NCI-H748 treated with DMSO at 0.1 percent for 48 hours (cell line): ENCODE measurements around the gene DPP6.

Experiments used
- DNase-seq: peaks from one replicate; lab custom pipeline; 2025; lab: John Stamatoyannopoulos, UW

The DPP6 gene

DNA sequence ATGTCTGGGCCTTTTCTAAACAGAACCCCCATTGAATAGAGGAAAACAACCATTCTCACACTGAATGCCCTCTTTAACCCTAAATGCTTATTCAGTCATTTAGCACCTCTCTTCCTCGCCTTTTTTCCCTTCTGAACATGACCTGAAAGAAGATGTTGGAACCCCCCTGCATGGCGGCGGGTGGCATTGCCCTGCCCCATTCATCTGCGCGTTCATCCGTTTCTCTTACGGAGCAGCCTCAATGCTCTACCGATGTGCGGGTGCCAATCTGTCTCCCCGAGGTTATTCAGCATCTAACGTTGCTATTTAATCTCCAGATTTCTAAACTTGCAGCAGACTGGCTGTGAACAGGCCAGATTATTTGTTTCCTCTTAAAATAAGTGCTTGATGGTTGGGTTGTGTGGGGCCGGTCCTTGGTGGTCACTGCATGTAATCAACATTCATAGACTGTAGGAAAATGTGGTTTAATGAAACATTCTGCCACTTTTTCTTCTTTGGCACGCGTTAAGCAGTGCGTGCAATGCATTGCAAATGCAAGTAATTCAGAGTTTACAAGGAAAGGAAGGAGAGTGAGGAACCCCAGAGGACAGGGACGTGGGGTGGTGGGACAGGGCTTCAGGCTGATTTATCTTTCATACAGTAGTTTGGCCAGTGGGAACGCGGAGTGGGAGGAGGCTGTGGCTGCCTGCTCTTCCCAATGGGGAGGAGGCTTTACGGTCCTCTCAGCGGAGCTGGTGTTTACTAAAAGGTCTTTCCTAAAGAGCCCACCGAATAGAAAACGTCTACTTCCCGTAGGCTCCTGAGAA is 286.7 kb downstream of the DPP6 start:
- DNase-seq = no peak

DNA sequence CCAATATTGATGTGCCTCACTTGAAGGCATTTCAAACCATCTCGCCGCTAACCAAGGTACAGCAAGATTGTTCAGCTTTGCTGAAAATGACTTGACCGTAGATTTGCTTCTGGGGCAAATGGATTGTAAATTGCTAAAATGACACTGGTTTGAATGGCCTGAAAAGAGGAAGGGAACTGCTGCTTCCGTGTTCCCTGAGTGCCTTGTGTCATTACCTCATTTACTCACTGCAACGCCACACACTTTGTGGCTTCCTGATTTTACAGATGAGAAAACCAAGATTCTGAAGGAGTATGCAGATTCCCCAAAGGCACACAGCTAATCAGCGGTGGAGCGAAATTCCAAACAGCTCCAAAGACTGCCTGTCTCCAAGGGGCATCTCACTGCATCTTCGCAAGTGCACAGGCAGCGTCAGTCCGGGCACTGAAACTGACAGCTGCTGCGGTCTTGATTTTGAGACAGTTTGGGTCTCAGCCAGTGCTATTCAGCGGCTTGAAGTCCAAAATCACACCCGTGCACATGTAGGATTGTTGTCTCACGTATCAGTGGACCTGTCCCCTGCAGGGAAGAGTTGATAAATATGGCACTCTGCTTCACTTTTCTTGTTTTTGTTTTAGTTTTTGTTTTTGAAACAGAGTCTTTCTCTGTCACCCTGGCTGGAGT is 290.9 kb downstream of the DPP6 start:
- DNase-seq = no peak

DNA sequence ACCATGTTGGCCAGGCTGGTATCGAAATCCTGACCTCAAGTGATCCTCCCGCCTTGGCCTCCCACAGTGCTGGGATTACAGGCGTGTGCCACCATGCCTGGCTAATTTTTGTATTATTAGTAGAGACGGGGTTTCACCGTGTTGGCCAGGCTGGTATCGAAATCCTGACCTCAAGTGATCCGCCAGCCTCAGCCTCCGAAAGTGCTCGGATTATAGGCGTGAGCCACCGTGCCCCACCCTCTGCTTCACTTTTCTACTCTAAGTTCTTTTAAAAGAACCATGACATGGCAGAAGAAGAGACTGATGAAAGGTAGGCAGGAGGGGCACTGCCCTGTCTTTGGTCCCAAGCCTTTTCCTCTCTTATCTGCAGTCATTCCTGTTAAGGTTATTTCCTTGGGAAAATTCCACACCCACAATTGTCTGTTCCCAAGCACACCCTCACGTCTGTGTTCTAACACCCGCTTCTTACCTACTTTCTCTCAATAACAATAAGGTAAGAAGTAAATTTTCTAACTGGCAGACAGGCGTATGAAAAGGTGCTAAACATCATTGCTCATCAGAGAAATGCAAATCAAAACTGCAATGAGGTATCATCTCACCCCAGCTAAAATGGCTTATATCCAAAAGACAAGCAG is 291.7 kb downstream of the DPP6 start:
- no peak for DNase-seq

DNA sequence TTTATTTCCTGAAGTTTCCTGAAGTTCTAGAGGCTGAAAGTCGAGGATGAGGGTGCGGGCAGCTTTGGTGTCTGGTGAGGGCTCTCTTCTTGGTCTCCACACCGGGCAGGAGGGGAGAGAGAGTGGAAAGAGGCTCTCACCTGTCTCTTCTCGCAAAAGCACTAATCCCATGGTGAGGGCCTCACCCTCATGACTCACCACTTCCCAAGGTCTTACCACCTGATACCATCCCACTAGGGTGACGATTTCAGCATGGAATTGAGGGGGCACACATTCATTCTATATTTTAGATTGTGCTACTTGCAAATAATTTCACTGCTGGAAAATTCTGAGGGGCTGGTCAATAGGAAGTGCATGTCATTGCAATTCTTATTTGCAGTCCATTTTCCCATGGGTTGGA is 292.9 kb downstream of the DPP6 start:
- no peak for DNase-seq

DNA sequence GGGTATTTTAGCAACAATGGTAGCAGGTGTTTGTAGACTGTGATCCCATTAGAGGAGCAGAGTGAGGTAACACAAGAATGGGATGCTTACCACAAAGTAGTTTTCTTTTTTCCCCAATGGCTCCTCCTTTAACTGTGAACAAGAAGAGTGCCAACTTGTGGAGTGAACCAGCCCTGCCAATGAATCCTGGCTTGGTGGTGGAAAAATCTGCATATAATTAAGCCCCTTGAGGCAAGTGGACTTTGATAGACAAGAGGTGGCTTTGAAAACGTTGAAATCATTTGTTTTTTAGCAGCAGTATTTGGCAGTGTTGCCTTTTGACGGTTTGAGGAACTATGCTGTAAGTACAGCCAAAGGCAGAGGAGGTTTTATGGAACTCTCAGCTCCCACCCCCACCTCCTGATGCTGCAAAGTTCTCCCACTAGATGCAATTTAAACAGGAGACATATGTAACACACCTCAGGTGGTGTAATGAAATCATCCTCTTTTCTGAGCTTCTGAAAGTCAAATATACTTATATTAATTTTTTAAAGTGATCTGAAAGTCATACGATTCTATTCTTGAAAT is 295.6 kb downstream of the DPP6 start:
- no peak for DNase-seq

DNA sequence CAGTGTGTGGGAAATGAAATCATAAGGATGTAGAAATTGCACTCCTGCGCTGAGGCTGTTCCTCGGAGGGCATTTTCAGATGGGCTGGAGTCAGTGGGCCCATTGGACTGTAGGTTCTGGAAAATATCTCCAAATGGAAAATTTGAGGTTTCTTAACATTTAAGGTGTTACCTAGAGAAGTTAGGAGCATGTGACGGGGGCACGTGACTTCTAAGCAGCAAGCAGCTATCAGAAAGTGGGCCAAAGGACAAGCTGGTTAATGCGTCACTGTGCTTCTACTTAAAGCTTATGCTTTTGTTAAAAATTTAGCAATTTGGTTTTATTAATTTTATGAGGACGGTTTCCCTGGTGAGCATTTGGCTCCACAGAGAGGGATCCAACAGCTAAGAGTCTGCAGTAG is 298.7 kb downstream of the DPP6 start:
- no peak for DNase-seq

DNA sequence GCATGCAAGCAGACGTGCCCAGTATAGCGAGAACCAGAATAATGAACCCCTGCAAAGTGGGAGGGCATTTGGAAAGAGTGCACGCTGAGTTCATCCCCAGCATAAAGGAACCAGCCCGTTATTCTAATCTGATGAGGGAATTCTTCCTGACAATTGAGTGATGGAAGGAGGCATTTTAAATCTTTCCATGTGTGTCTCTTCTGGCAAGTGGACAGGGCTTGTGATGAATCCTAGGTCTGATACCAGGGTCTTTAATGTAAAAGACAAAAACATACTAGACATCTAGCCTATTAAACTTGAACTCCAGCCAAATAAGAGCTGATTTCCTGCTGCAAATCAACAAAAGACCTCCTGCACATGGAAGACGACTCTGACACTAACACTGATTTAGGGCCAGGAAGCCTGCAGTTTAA is 301.2 kb downstream of the DPP6 start:
- DNase-seq = no peak

DNA sequence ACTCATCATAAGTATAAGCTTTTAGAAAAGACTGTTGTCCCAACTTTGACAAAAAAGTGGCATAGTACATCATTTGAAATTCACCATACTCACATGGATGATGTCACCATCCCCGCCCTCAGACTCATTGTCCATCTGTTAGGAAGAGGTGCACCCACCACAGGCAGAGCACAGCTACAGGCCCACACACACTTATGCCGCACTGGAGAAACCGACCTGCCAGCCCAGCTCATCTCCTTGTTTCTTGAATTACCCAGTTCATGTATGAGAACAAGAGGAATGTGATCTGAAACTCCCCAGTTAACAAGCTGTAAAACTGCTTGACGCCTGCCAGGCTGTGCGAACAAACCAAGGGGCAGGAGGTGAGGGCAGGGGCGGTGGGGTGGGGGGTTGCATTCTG is 312.0 kb downstream of the DPP6 start:
- no peak for DNase-seq

DNA sequence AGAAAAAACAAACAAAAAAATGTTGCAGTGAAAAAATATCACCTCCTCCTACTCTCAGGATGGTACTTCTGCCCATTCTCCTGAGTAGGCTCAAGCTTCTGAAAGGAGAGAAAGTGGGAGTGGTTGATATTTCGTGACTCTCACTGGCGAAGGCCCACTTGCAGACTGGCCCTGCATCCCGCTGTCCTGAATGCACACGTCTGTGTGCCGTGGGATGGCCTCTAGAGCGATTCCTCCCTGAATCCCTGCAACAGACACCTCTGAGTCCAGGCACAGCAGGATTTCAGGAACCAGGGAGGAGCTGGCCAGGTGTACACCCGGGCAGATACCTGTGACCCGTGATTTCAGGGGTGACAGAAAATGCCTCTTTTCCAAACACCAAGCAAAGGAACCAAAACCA is 319.2 kb downstream of the DPP6 start:
- DNase-seq = no peak

DNA sequence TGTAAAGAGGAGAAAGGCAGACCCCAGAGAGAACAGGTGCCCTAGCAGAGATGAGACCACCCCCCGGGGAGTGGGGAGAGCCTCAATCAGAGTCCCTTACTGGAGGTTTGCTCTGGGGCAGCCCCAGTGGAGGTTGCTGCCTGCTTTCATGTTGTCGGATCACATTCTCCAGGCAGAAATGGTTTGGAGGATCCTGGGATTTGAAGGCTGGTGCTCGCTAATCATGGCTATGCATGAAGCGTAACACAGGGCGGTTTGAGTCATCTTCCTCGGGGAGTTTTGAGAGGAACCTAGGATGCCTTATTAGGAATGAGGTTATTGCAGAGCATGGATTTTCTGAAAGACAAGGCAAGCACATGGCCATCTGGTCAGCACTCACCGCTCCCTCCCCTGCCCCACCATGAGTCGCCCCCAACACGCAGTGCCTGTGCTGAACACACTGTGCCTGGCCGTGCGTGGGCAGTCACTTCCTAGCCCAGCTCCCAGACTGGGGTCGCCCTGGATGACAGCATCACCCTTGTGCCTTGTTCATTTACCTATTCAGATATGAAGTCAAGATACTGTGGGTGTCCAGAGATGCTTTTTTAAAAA is 319.9 kb downstream of the DPP6 start:
- no peak for DNase-seq

DNA sequence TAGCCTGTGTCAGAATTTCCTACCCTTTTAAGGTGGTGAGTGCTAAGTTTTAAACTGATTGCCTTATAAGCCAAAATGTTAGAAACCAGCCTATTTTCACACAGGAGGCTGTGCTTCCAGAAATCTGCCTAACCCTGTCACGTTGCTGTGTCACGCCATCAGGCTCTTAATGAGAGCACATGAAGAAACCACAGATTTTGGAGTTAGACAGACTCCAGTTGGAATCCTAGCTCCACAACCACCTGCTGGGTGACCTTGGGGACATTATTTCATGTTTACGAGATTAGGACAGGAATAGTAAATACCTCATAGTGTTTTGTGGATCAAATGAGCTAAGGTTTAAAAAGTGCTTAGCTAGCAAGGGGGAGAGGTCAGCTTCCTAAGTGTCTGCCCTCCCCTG is 321.8 kb downstream of the DPP6 start:
- no peak for DNase-seq

DNA sequence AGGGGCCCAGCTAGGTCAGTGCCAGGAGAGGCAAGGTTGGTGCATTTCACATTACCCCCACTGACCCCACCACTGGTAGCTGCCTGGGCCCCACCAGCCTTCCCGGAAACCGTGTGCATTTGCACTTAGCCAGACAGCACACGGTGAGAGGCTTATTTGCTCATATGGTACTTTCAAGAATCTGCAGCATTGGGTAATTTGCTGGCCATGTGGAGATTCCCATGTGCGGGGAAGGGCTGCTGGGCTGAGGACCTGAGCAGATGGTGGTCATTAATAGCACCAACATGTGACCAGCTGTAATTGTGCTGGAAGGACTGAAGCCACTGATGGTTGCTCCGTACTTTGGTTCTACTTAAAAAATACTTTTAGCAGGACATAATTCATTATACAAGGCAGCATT is 323.8 kb downstream of the DPP6 start:
- no peak for DNase-seq

DNA sequence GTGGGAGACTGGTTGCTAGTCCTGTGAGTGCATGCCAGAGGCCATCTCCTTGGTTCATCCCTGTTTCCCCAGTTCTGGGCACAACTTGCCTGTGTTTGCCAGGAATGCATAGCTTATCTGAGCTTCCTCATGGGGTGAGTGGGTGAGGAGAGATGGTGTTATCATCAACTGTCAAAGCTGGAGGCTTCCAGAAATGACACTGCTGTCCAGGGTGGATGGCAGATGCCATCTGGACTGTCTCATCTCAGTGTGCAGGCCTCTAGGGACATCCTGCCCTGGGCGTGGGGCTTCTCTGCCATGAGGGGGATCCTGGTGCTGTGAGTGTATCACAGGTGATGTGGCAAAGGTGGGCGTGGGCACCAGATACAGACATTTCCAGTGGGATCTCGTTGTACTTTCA is 328.6 kb downstream of the DPP6 start:
- DNase-seq = no peak

DNA sequence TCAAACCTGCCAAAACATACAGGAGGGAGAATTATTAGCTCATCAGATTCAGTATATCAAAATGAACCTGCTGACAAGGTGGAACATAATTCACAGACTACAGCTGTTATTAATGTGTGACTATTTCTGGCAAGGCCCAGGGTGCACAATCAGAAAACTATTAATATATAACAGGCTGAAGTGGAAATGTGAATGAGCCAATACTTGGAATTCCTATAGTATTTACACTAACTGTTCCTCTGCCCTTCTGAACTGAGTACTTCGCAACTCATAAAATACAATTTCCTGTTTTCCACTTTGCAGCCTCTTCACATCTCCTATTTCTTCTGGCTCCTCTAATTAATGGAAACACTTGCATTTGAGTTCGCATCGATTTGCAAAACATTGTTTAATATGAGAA is 330.8 kb downstream of the DPP6 start:
- DNase-seq = no peak

DNA sequence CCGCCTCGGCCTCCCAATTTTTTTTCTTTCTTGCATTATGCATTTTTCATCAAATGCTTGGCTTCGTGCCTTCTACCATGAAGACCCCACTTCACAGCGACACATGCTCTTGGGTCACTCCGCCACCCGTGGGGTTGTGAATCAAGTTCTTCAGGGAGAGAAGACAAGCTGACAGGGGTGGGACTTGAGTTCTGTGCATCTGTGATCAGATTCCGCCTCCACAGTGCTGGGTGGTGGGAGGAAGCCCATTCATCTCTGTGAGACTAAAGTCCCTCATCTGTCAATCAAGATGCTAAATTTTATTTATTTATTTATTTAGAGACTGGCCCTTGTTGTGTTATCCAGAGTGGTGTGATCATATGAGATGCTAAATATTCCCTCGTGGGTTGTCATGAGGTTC is 333.0 kb downstream of the DPP6 start:
- DNase-seq = no peak

DNA sequence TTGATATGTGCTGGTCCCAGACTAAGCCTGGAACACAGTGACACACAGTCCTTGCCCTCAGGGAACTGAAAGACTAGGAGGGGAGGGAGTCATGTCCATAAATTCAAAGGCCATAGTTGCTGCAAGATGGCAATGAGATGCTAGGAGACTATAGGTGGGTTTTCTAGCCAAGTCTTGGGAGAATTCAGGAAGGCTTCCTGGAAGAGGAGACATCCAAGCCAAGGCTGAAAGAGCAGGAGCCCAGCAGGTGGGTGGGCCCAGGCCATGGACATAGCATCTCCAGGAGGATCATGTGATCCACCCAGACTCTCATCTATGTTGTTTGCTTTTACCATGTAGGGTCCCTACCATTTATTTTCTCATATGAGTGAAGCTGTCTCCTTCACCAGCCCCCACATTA is 335.1 kb downstream of the DPP6 start:
- DNase-seq = no peak

DNA sequence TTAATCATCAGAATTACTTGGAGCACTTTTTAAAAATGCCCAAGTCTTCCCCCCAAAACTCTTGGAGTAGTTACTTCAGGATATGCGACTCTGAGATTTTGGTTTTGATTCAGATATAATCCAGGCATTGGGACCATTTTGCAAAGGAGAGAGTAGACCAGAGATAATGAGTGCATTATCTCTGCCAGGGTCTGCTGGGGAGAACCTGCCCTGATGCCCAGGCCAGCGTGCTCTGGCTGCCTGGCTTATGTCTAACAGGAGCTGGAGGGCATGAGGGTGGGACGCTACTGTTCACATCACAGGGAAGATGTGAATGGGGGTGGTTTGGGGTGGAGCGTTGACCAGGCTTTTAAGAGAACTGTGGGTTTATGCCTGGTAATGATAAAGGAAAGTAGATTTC is 336.2 kb downstream of the DPP6 start:
- no peak for DNase-seq

DNA sequence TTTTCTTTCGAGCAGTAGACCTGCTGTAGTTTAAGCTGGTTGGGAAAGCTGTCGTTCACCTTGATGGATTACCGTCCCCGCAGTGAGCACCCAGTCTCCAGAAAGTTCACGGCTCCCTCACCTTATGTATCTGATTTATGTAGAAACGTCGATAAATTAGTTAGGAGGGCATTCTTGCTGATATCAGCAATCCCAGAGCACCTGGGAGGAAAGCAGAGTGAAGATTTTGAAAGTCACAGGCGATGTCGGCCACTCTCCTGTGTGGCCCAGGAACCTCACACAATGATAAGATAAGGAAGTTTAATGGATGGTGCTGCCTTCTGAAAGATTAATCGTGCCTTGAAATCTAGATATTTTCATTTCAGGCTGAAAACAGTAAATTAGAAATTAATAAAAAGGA is 336.8 kb downstream of the DPP6 start:
- no peak for DNase-seq

DNA sequence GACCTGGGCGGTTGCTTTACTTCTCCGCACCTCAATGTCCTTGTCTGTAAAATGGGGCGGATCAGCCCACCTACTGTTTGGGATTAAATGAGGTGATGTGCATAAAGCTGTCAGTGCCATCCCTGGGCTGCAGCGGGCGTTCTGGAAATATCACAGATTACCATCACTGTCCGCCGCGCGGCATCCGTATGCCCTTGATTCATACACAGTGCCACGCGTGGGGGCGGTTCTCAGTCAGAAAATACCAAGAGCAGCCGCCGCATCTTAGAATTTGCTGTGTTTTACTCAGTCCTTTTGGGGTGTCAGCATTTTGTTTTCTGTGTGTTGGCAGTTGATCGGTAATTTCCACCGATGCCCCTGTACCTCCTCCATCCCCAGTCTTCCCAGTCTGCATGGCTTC is 338.8 kb downstream of the DPP6 start:
- DNase-seq = no peak

DNA sequence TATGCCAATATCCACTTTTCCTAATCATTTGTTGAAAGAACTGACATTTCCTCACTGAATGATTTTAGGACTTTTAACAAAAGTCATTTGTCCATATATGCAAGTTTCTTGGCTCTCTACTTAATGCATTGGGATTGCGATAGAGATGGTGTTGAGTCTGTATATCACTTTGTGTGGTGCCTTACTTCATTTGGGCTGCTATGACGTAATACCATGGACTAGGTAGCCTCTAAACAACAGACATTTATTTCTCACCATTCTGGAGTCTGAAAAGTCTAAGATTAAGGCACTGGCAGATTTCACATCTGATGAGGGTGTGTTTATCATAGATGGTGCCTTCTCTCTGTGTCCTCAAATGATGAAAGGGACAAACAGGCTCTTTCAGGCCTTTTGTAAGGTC is 342.6 kb downstream of the DPP6 start:
- DNase-seq = no peak

DNA sequence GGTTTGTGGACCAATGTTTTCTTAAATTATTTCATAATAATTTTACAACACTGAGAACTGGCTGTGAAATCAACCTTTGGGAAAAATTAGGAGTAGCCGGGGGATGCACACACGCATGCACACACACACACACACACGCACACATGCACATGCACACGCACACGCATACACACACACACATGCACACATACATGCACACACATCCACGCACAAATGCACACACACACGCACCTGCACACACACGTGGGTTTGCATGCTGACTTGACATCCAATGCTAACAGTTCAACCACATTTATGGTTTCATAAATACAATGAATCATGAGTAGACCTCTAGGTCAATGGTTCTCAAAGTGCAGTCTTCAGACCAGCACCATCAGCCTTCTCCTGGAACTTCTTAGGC is 354.1 kb downstream of the DPP6 start:
- DNase-seq = no peak

DNA sequence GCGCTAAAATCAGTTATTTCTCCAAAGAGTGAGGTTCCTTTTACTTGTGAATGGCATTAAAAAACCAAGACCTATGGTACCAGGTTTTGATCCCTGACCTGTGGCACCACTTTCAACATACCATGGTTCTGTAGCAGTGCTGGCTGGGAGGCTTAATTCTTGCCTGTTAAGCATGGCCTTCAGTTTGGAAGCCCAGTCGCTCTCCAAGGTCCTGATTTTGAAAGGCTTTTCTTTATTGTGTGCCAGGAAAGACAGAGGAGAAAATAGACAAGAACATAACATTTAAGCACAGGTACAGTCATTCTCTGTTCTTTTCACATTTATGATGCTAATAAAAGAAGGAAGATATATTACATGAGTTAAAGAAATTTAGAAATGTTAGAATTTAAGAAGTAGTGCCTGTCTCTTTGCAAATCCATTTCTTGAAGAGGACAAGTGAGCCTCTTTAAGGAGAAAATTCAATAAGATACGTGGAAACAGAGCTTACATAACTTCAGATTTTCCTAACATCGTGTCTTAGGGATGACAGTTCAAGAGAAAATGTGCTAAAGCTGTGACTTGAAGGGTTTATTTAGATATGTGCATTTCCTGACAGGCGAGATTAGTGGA is 357.6 kb downstream of the DPP6 start:
- DNase-seq = no peak
